ENCODE results near the gene SCAANT1.

SCAANT1 gene

GRCh38 chr3:63911873-63912767, at the start of gene SCAANT1:
TSS of gene SCAANT1 (minus strand) at chr3:63912383.
- DNase-seq, result peak; percentile 89

- peak; percentile 57 for DNase-seq
Measured at GRCh38 chr3:63961891-63962290, 49.7 kb upstream of the SCAANT1 start.

- no peak for DNase-seq
Measured at GRCh38 chr3:63960048-63960711, 48.0 kb upstream of the SCAANT1 start.

GRCh38 chr3:63959146-63959545, 47.0 kb upstream of the SCAANT1 start:
- DNase-seq, result no peak

GRCh38 chr3:63955830-63956545, 43.8 kb upstream of the SCAANT1 start:
- DNase-seq, result no peak

GRCh38 chr3:63955036-63955650, 43.0 kb upstream of the SCAANT1 start:
- no peak for DNase-seq

- DNase-seq, result no peak
Measured at GRCh38 chr3:63954182-63954581, 42.0 kb upstream of the SCAANT1 start.

- DNase-seq, result no peak
Measured at GRCh38 chr3:63952248-63952594, 40.0 kb upstream of the SCAANT1 start.

GRCh38 chr3:63951492-63952247, 39.5 kb upstream of the SCAANT1 start:
- no peak for DNase-seq

GRCh38 chr3:63950698-63951097, 38.5 kb upstream of the SCAANT1 start:
- DNase-seq, result no peak

GRCh38 chr3:63949005-63949404, 36.8 kb upstream of the SCAANT1 start:
- no peak for DNase-seq

- no peak for DNase-seq
Measured at GRCh38 chr3:63947594-63947993, 35.4 kb upstream of the SCAANT1 start.

GRCh38 chr3:63946753-63947152, 34.6 kb upstream of the SCAANT1 start:
- no peak for DNase-seq

GRCh38 chr3:63945558-63946096, 33.4 kb upstream of the SCAANT1 start:
- DNase-seq, result no peak

- no peak for DNase-seq
Measured at GRCh38 chr3:63943678-63944077, 31.5 kb upstream of the SCAANT1 start.

GRCh38 chr3:63942528-63942927, 30.3 kb upstream of the SCAANT1 start:
- no peak for DNase-seq

GRCh38 chr3:63940389-63940757, 28.2 kb upstream of the SCAANT1 start:
- DNase-seq, result no peak

GRCh38 chr3:63937661-63938651, 25.8 kb upstream of the SCAANT1 start:
- DNase-seq, result peak; percentile 31

- no peak for DNase-seq
Measured at GRCh38 chr3:63936925-63937324, 24.7 kb upstream of the SCAANT1 start.

GRCh38 chr3:63934041-63934866, 22.1 kb upstream of the SCAANT1 start:
- DNase-seq, result no peak

All from RPMI8226 (cell line).